ENCODE results near the gene ADAMTS15.

Gene ADAMTS15

GRCh38 chr11:130464291-130464812, 15.9 kb downstream of the ADAMTS15 start:
- DNase-seq: no peak

GRCh38 chr11:130465263-130465662, 16.8 kb downstream of the ADAMTS15 start:
- DNase-seq: no peak

- no peak for DNase-seq
Measured at GRCh38 chr11:130467116-130467900, 18.9 kb downstream of the ADAMTS15 start.

- no peak for DNase-seq
Measured at GRCh38 chr11:130469181-130469580, 20.7 kb downstream of the ADAMTS15 start.

- no peak for DNase-seq
Measured at GRCh38 chr11:130470832-130471706, 22.6 kb downstream of the ADAMTS15 start.

GRCh38 chr11:130471731-130472433, 23.4 kb downstream of the ADAMTS15 start:
- no peak for DNase-seq

- no peak for DNase-seq
Measured at GRCh38 chr11:130472434-130472961, 24.1 kb downstream of the ADAMTS15 start.

GRCh38 chr11:130473056-130473794, 24.8 kb downstream of the ADAMTS15 start:
- DNase-seq: no peak

- DNase-seq: no peak
Measured at GRCh38 chr11:130473795-130474377, 25.4 kb downstream of the ADAMTS15 start.

GRCh38 chr11:130474637-130475400, 26.4 kb downstream of the ADAMTS15 start:
- no peak for DNase-seq

GRCh38 chr11:130475426-130476053, 27.1 kb downstream of the ADAMTS15 start:
- DNase-seq: no peak

- no peak for DNase-seq
Measured at GRCh38 chr11:130476200-130476921, 27.9 kb downstream of the ADAMTS15 start.

GRCh38 chr11:130476922-130477491, 28.6 kb downstream of the ADAMTS15 start:
- no peak for DNase-seq

GRCh38 chr11:130477586-130478203, 29.2 kb downstream of the ADAMTS15 start:
- no peak for DNase-seq

GRCh38 chr11:130478204-130478701, 29.8 kb downstream of the ADAMTS15 start:
- DNase-seq: no peak

GRCh38 chr11:130478881-130479280, 30.4 kb downstream of the ADAMTS15 start:
- no peak for DNase-seq

- no peak for DNase-seq
Measured at GRCh38 chr11:130480186-130480585, 31.7 kb downstream of the ADAMTS15 start.

- DNase-seq: no peak
Measured at GRCh38 chr11:130480711-130481140, 32.3 kb downstream of the ADAMTS15 start.

Data from activated CD4-positive, alpha-beta T cell treated with anti-CD3 and anti-CD28 coated beads, Interleukin-2, amount 50 U/mL, for 48 hours (primary cell).